ENCODE measurements around the gene CSMD2. TPM values are rescaled to one million over a fixed set of nuclear protein-coding genes. Genes with fewer than 3 reads are reported as not detected.

Gene CSMD2
- total RNA-seq, 4 donors from 2014 or later = 8.6 TPM; not detected in 3

GRCh38 chr1:33703464-33703863 is 461.6 kb downstream of the CSMD2 start:
- intact Hi-C loops (cut with DNase I; ENCODE audit: low total_unique reads) = no loop called here
- no peak overlapping the region for H3K27ac ChIP-seq
- DNase-seq = no peak
- no peaks in the 10 kb centered on the region for H3K36me3 ChIP-seq
- TF ChIP-seq POLR2A (IDR thresholded peaks at IDR 0.05) (no peak), CTCF (IDR thresholded peaks at IDR 0.05) (no peak)
- H3K9me3 ChIP-seq = no peaks in the 10 kb centered on the region
- no peaks in the 10 kb centered on the region for H3K27me3 ChIP-seq
- no peaks in the 10 kb centered on the region for H3K4me1 ChIP-seq
- no peak overlapping the region for H3K4me3 ChIP-seq

GRCh38 chr1:33698361-33699035 is 466.5 kb downstream of the CSMD2 start:
- TF ChIP-seq POLR2A (IDR thresholded peaks at IDR 0.05) (no peak), CTCF (IDR thresholded peaks at IDR 0.05) (no peak)
- Histone ChIP-seq H3K36me3 (no peaks in the 10 kb centered on the region), H3K9me3 (no peaks in the 10 kb centered on the region), H3K27ac (no peak overlapping the region), H3K4me3 (no peak overlapping the region), H3K27me3 (no peaks in the 10 kb centered on the region), H3K4me1 (no peaks in the 10 kb centered on the region)
- no peak for DNase-seq
- intact Hi-C loops (cut with DNase I; ENCODE audit: low total_unique reads) = no loop called here

GRCh38 chr1:33697816-33698215 is 467.2 kb downstream of the CSMD2 start:
- Histone ChIP-seq H3K4me3 (no peak overlapping the region), H3K36me3 (no peaks in the 10 kb centered on the region), H3K9me3 (no peaks in the 10 kb centered on the region), H3K27me3 (no peaks in the 10 kb centered on the region), H3K27ac (no peak overlapping the region), H3K4me1 (no peaks in the 10 kb centered on the region)
- no peak for DNase-seq
- intact Hi-C loops (cut with DNase I; ENCODE audit: low total_unique reads) = no loop called here
- TF ChIP-seq CTCF (IDR thresholded peaks at IDR 0.05) (no peak), POLR2A (IDR thresholded peaks at IDR 0.05) (no peak)

- H3K27me3 ChIP-seq = no peaks in the 10 kb centered on the region
- H3K4me3 ChIP-seq = no peak overlapping the region
- H3K27ac ChIP-seq = no peak overlapping the region
- no peaks in the 10 kb centered on the region for H3K36me3 ChIP-seq
- TF ChIP-seq POLR2A (IDR thresholded peaks at IDR 0.05) = no peak
- no peaks in the 10 kb centered on the region for H3K9me3 ChIP-seq
- H3K4me1 ChIP-seq = no peaks in the 10 kb centered on the region
- intact Hi-C loops (cut with DNase I; ENCODE audit: low total_unique reads) = no loop called here
- no peak for DNase-seq
Measured at GRCh38 chr1:33696962-33697361, 468.1 kb downstream of the CSMD2 start.

- no peaks in the 10 kb centered on the region for H3K36me3 ChIP-seq
- no peaks in the 10 kb centered on the region for H3K4me1 ChIP-seq
- no peak for DNase-seq
- no peaks in the 10 kb centered on the region for H3K27me3 ChIP-seq
- TF ChIP-seq POLR2A (IDR thresholded peaks at IDR 0.05) (no peak), CTCF (IDR thresholded peaks at IDR 0.05) (no peak)
- intact Hi-C loops (cut with DNase I; ENCODE audit: low total_unique reads) = no loop called here
- no peaks in the 10 kb centered on the region for H3K9me3 ChIP-seq
- H3K27ac ChIP-seq = no peak overlapping the region
- no peak overlapping the region for H3K4me3 ChIP-seq
Measured at GRCh38 chr1:33696311-33696710, 468.7 kb downstream of the CSMD2 start.
